ENCODE measurements around the gene SEZ6L2.

SEZ6L2 gene

GRCh38 chr16:29826342-29826695 is 73.0 kb downstream of the SEZ6L2 start:
- Histone ChIP-seq H3K9ac (ENCODE audit: low read depth in 1 of 2, low read length in 2 of 2) (peak overlapping the region in 1 of 2 donors; percentile 6), H3K27me3 (ENCODE audit: control insufficient read depth in 1 of 2, insufficient read depth in 2 of 2, low read length in 2 of 2) (no peaks in the 10 kb centered on the region), H3K36me3 (ENCODE audit: control insufficient read depth in 1 of 2, insufficient read depth in 2 of 2, low read length in 2 of 2) (peaks cover 17 to 18% of the 10 kb centered on the region in 2 donors), H3K4me3 (ENCODE audit: low read depth in 1 of 2, low read length in 2 of 2) (peak overlapping the region in 1 of 2 donors; percentile 13), H3K27ac (ENCODE audit: low read depth, low read length) (peak overlapping the region; percentile 53), H3K9me3 (ENCODE audit: control insufficient read depth in 1 of 2, low read length in 2 of 2) (no peaks in the 10 kb centered on the region), H3K4me1 (ENCODE audit: control insufficient read depth in 1 of 2, insufficient read depth in 2 of 2, low read length in 2 of 2) (peaks cover 39 to 79% of the 10 kb centered on the region in 2 donors)

DNA sequence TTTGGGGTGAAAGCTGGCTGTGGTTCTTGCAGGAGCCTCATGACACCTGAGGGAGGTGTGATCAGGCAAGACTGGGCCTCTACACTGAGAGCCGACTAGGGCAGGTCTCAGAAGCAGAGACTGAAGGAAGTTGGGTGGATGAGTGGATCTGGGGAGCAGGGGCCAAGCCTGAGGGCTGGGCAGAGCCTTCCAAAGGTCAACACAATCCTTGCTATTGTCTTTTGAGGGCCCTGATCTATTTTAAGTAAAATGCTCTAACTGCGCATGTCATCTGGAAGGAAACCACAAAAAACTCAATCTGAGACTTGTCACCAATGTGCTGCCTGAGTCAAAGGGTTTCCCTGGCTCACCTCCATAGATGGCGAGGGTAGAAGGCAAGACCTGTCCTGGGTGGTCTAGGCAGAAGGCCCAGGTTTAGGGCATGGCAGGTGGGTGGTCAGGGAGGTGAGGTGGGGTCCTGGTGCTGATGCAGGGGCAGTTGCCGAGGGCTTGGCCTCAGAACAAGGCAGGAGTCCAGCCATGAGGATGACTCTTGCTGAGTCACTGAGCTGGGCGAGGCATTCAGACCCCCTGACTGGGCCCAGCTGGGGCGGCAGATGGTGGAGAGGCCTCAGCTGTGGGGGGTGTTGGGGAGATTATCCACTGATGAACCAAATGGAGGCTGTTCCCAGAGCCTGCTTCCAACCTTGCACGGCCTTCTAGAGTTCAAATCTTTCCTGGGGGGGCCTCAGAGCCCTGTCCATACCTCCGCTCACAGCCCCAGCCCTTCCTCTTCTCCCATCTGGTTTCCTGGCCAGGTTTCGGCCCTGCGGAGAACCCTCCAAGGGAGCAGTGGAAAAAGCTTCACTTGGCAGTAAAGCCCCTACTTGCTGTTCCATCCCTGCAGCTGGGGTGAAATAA is 74.0 kb downstream of the SEZ6L2 start:
- Histone ChIP-seq H3K4me3 (ENCODE audit: low read depth in 1 of 2, low read length in 2 of 2) (peak overlapping the region; percentile 13 to 44), H3K4me1 (ENCODE audit: control insufficient read depth in 1 of 2, insufficient read depth in 2 of 2, low read length in 2 of 2) (peaks cover 39 to 84% of the 10 kb centered on the region in 2 donors)

GRCh38 chr16:29824589-29825144 is 74.7 kb downstream of the SEZ6L2 start:
- H3K4me3 ChIP-seq (ENCODE audit: low read depth in 1 of 2, low read length in 2 of 2), result peak overlapping the region; percentile 33 to 54
- peak overlapping the region; percentile 7 to 37 for H3K9ac ChIP-seq (ENCODE audit: low read depth in 1 of 2, low read length in 2 of 2)

More for the DNA sequence above, 74.0 kb downstream of the SEZ6L2 start:
- H3K9ac ChIP-seq (ENCODE audit: low read depth in 1 of 2, low read length in 2 of 2), result peak overlapping the region; percentile 7 to 37
- peak overlapping the region; percentile 71 for H3K27ac ChIP-seq (ENCODE audit: low read depth, low read length)
- no peaks in the 10 kb centered on the region for H3K27me3 ChIP-seq (ENCODE audit: control insufficient read depth in 1 of 2, insufficient read depth in 2 of 2, low read length in 2 of 2)
- no peaks in the 10 kb centered on the region for H3K9me3 ChIP-seq (ENCODE audit: control insufficient read depth in 1 of 2, low read length in 2 of 2)
- peaks cover 8 to 12% of the 10 kb centered on the region in 2 donors for H3K36me3 ChIP-seq (ENCODE audit: control insufficient read depth in 1 of 2, insufficient read depth in 2 of 2, low read length in 2 of 2)

DNA sequence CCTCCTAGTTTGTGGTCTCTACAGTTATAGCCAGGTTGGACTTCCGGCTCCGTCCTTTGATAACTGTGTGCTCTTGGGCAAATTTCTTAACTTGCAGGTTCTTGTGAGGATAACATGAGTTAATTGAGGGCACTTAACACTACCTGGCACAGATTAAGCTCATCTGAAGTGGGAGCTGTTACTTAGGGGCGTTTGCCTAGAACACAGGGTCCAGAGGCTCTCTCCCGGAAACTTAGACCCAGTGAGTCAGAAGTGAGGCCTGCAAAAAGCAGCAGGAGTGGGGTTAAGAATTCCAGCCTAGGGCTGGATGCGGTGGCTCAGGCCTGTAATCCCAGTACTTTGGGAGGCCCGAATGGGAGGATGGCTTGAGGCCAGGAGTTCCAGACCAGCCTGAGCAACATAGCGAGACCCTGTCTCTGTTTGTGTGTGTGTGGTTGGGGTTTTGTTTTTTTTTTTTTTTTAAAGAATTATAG is 77.7 kb downstream of the SEZ6L2 start:
- peak overlapping the region; percentile 95 for H3K27ac ChIP-seq (ENCODE audit: low read depth, low read length)
- H3K4me3 ChIP-seq (ENCODE audit: low read depth in 1 of 2, low read length in 2 of 2), result peak overlapping the region; percentile 94 to 98
- H3K36me3 ChIP-seq (ENCODE audit: control insufficient read depth in 1 of 2, insufficient read depth in 2 of 2, low read length in 2 of 2), result peaks cover 3 to 10% of the 10 kb centered on the region in 2 donors
- H3K9ac ChIP-seq (ENCODE audit: low read depth in 1 of 2, low read length in 2 of 2), result peak overlapping the region; percentile 90 to 96
- no peaks in the 10 kb centered on the region for H3K9me3 ChIP-seq (ENCODE audit: control insufficient read depth in 1 of 2, low read length in 2 of 2)
- peaks cover 55 to 89% of the 10 kb centered on the region in 2 donors for H3K4me1 ChIP-seq (ENCODE audit: control insufficient read depth in 1 of 2, insufficient read depth in 2 of 2, low read length in 2 of 2)
- H3K27me3 ChIP-seq (ENCODE audit: control insufficient read depth in 1 of 2, insufficient read depth in 2 of 2, low read length in 2 of 2), result no peaks in the 10 kb centered on the region

More at GRCh38 chr16:29824589-29825144, 74.7 kb downstream of the SEZ6L2 start:
- Histone ChIP-seq H3K4me1 (ENCODE audit: control insufficient read depth in 1 of 2, insufficient read depth in 2 of 2, low read length in 2 of 2) (peaks cover 43 to 83% of the 10 kb centered on the region in 2 donors), H3K9me3 (ENCODE audit: control insufficient read depth in 1 of 2, low read length in 2 of 2) (no peaks in the 10 kb centered on the region), H3K36me3 (ENCODE audit: control insufficient read depth in 1 of 2, insufficient read depth in 2 of 2, low read length in 2 of 2) (peaks cover under 1 to 6% of the 10 kb centered on the region in 2 donors), H3K27me3 (ENCODE audit: control insufficient read depth in 1 of 2, insufficient read depth in 2 of 2, low read length in 2 of 2) (no peaks in the 10 kb centered on the region), H3K27ac (ENCODE audit: low read depth, low read length) (peak overlapping the region; percentile 71)

All from duodenal mucosa (tissue), 2 donors.